ENCODE results near the gene UBAP1.
"Not testable (repeated sequence)": the region's sequence is repeated elsewhere in the genome, so short reads cannot be mapped to it uniquely, and the experiment has no call there.

The UBAP1 gene

GRCh38 chr9:34216325-34216724 lies 37.5 kb downstream of the UBAP1 start:
- CTCF ChIA-PET: interaction anchor here (0.7 to 1.6 kb wide), 4 partner anchors 10 to 77 kb away, joined by 3 to 5 read pairs (median 3); no protein-coding TSS in a partner anchor

GRCh38 chr9:34217015-34217414 lies 38.2 kb downstream of the UBAP1 start:
- POLR2A ChIA-PET; CTCF ChIA-PET; H3K4me3 ChIP-seq (ENCODE audit: low read depth, low read length); DNase-seq (ENCODE audit: low read depth, low spot score): not testable (repeated sequence)

More at GRCh38 chr9:34216325-34216724, 37.5 kb downstream of the UBAP1 start:
- H3K4me3 ChIP-seq (ENCODE audit: low read depth, low read length): no peak overlapping the region
- TF ChIP-seq CTCF (IDR thresholded peaks at IDR 0.05; ENCODE audit: insufficient read depth, low read length, missing control alignments): no peak
- POLR2A ChIA-PET: no interaction called here
- DNase-seq (ENCODE audit: low read depth, low spot score): no peak

- ChIA-PET CTCF (interaction anchor here (0.9 kb wide), 1 partner anchor 35 kb away, joined by 3 read pairs; no protein-coding TSS in a partner anchor), POLR2A (no interaction called here)
- no peak overlapping the region for H3K4me3 ChIP-seq (ENCODE audit: low read depth, low read length)
- peak; percentile 29 for DNase-seq (ENCODE audit: low read depth, low spot score)
- TF ChIP-seq CTCF (IDR thresholded peaks at IDR 0.05; ENCODE audit: insufficient read depth, low read length, missing control alignments): no peak
Measured at GRCh38 chr9:34218446-34218845, 39.6 kb downstream of the UBAP1 start.

GRCh38 chr9:34219421-34219820 lies 40.6 kb downstream of the UBAP1 start:
- no peak for TF ChIP-seq CTCF (IDR thresholded peaks at IDR 0.05; ENCODE audit: insufficient read depth, low read length, missing control alignments)
- POLR2A ChIA-PET: no interaction called here
- H3K4me3 ChIP-seq (ENCODE audit: low read depth, low read length): no peak overlapping the region
- no peak for DNase-seq (ENCODE audit: low read depth, low spot score)
- CTCF ChIA-PET: no interaction called here

GRCh38 chr9:34220218-34220617 lies 41.4 kb downstream of the UBAP1 start:
- no peak for TF ChIP-seq CTCF (IDR thresholded peaks at IDR 0.05; ENCODE audit: insufficient read depth, low read length, missing control alignments)

GRCh38 chr9:34224349-34224748 lies 45.5 kb downstream of the UBAP1 start:
- ChIA-PET CTCF (interaction anchor here (8.1 kb wide), 1 partner anchor 29 kb away, joined by 64 read pairs; no protein-coding TSS in a partner anchor), POLR2A (no interaction called here)
- no peak for TF ChIP-seq CTCF (IDR thresholded peaks at IDR 0.05; ENCODE audit: insufficient read depth, low read length, missing control alignments)
- H3K4me3 ChIP-seq (ENCODE audit: low read depth, low read length): no peak overlapping the region
- DNase-seq (ENCODE audit: low read depth, low spot score): no peak

More at GRCh38 chr9:34220218-34220617, 41.4 kb downstream of the UBAP1 start:
- no peak for DNase-seq (ENCODE audit: low read depth, low spot score)
- CTCF ChIA-PET: no interaction called here
- POLR2A ChIA-PET: interaction anchor here (0.6 kb wide), 1 partner anchor 127 kb away, joined by 3 read pairs; no protein-coding TSS in a partner anchor
- no peak overlapping the region for H3K4me3 ChIP-seq (ENCODE audit: low read depth, low read length)

- CTCF ChIA-PET: interaction anchor here (0.9 to 8.1 kb wide), 3 partner anchors 11 to 34 kb away, joined by 3 to 64 read pairs (median 4); no protein-coding TSS in a partner anchor
- POLR2A ChIA-PET; DNase-seq (ENCODE audit: low read depth, low spot score); H3K4me3 ChIP-seq (ENCODE audit: low read depth, low read length): not testable (repeated sequence)
Measured at GRCh38 chr9:34226144-34226760, 47.4 kb downstream of the UBAP1 start.

Data from AG04449 (cell line).